B cell (primary cell): Measurements from ENCODE around the gene GUCA1A. TPM values are rescaled to one million over a fixed set of nuclear protein-coding genes. Genes with fewer than 3 reads are reported as not detected.

ENCODE experiments used
- ATAC-seq: fragments of 200-7000 bp; cut with Tn5 transposase; one replicate; pipeline ENCODE4 v1.10.0; 2021; ENCODE audit warnings: low read depth, mild to moderate bottlenecking, moderate number of reproducible peaks, moderate library complexity
- CTCF ChIA-PET: fragments of 350-600 bp; sonication (Branson Sonifier 250); formaldehyde crosslinking; loops from one replicate; lab custom pipeline; 2021; ENCODE audit warnings: antibody characterized with exemption, inconsistent platforms; lab: Charles Lee
- POLR2A ChIA-PET: fragments of 350-600 bp; sonication (Branson Sonifier 250); formaldehyde crosslinking; loops from one replicate; lab custom pipeline; 2021; ENCODE audit warnings: antibody characterized with exemption; lab: Charles Lee
- DNase-seq: peaks from one replicate; pipeline ENCODE4 v3.0.0; 2013
- H2AFZ ChIP-seq: 2 replicates; pipeline ENCODE4 v1.6.1; 2012; ENCODE audit warnings: mild to moderate bottlenecking, low read depth, low read length; ENCODE audit not compliant: insufficient read depth, poor library complexity, severe bottlenecking
- H3K27ac ChIP-seq, 2 donors: 1 replicate in 1 of 2; 2 replicates in 1 of 2; pipeline ENCODE4 v1.5.1; 2012 to 2013; ENCODE audit warnings: low read length in 2 of 2, mild to moderate bottlenecking in 2 of 2, moderate library complexity in 1 of 2
- H3K27me3 ChIP-seq, 4 experiments: fragments of 200-600 bp in 1 of 4; sonication (generic) in 1 of 4; replicated peaks in 1 of 4; 1 replicate in 2 of 4; 2 replicates in 2 of 4; pipeline versions ENCODE4 v1.6.1 to v1.7.0; 2013 to 2016; ENCODE audit warnings: low read length in 3 of 4, mild to moderate bottlenecking in 2 of 4, mixed read lengths in 1 of 4, moderate library complexity in 1 of 4; ENCODE audit not compliant: insufficient read depth in 4 of 4, control insufficient read depth in 3 of 4; ENCODE audit errors: control extremely low read depth in 1 of 4
- H3K36me3 ChIP-seq, 2 experiments: replicated peaks in 1 of 2; 1 replicate in 1 of 2; 2 replicates in 1 of 2; pipeline versions ENCODE4 v1.6.1 to v1.7.1; 2013; ENCODE audit warnings: low read length in 1 of 2; ENCODE audit not compliant: insufficient read depth in 2 of 2, control insufficient read depth in 1 of 2; ENCODE audit errors: control extremely low read depth in 1 of 2, extremely low read depth in 1 of 2
- H3K4me1 ChIP-seq, 2 donors: fragments of 200-600 bp in 1 of 2; sonication (generic) in 1 of 2; 1 replicate in 1 of 2; 2 replicates in 1 of 2; pipeline versions ENCODE4 v1.5.1 to v1.6.1; 2013 to 2017; ENCODE audit warnings: low read length in 2 of 2; ENCODE audit not compliant: control insufficient read depth in 2 of 2, insufficient read depth in 2 of 2
- H3K4me2 ChIP-seq: replicated peaks from 2 replicates; pipeline ENCODE3; 2012; ENCODE audit warnings: mild to moderate bottlenecking, low read depth, low read length; ENCODE audit not compliant: poor library complexity, severe bottlenecking
- H3K4me3 ChIP-seq, 5 experiments: fragments of 200-600 bp in 1 of 5; sonication (generic) in 1 of 5; 1 replicate in 3 of 5; 2 replicates in 2 of 5; pipeline versions ENCODE4 v1.5.1 to v1.7.0; 2011 to 2016; ENCODE audit warnings: low read length in 4 of 5, mild to moderate bottlenecking in 4 of 5, low read depth in 2 of 5, control low read depth in 1 of 5, moderate library complexity in 1 of 5; ENCODE audit not compliant: insufficient read depth in 1 of 5; ENCODE audit errors: control extremely low read depth in 1 of 5, extremely low read depth in 1 of 5
- H3K79me2 ChIP-seq: fragments of 200-600 bp; sonication (generic); one replicate; pipeline ENCODE4 v1.6.0; 2016; ENCODE audit warnings: low read length; ENCODE audit not compliant: control insufficient read depth, insufficient read depth
- H3K9ac ChIP-seq: fragments of 200-600 bp; sonication (generic); 2 replicates; pipeline ENCODE4 v1.6.1; 2017; ENCODE audit warnings: mild to moderate bottlenecking, low read length, moderate library complexity
- H3K9me3 ChIP-seq, 3 donors: one replicate each; pipeline versions ENCODE4 v1.6.1 to v1.7.1; 2013; ENCODE audit warnings: low read length in 2 of 3; ENCODE audit not compliant: control insufficient read depth in 2 of 3, insufficient read depth in 1 of 3; ENCODE audit errors: control extremely low read depth in 1 of 3
- H4K20me1 ChIP-seq: 2 replicates; pipeline ENCODE4 v1.6.0; 2012; ENCODE audit warnings: mild to moderate bottlenecking, low read length; ENCODE audit not compliant: insufficient read depth, control insufficient read depth, poor library complexity, severe bottlenecking
- H3K27ac Mint-ChIP-seq: one replicate; pipeline ENCODE4 v1.8.0; 2021; ENCODE audit warnings: mixed read lengths
- H3K27me3 Mint-ChIP-seq: one replicate; pipeline ENCODE4 v1.8.0; 2021; ENCODE audit warnings: mixed read lengths
- H3K4me1 Mint-ChIP-seq: one replicate; pipeline ENCODE4 v1.8.0; 2021; ENCODE audit warnings: mixed read lengths
- H3K4me3 Mint-ChIP-seq: one replicate; pipeline ENCODE4 v1.8.0; 2021; ENCODE audit warnings: mixed read lengths
- H3K9me3 Mint-ChIP-seq: one replicate; pipeline ENCODE4 v1.8.0; 2022; ENCODE audit warnings: mixed read lengths; ENCODE audit not compliant: insufficient read depth
- CTCF ChIP-seq: fragments of 200-600 bp; IDR thresholded peaks from one replicate; pipeline ENCODE4 v1.8.0; 2022; ENCODE audit warnings: antibody characterized with exemption, mild to moderate bottlenecking
- EZH2 ChIP-seq: IDR thresholded peaks from 2 replicates; pipeline ENCODE4 v1.6.1; 2012; ENCODE audit warnings: borderline replicate concordance, low read depth, mild to moderate bottlenecking, moderate library complexity, low read length; ENCODE audit not compliant: insufficient read depth, poor library complexity, severe bottlenecking
- WGBS: methylation state at CpG from one replicate; pipeline ENCODE4 v1.1.5; 2013; ENCODE audit warnings: missing lambda C conversion rate; ENCODE audit not compliant: insufficient coverage; 5-methylcytosine and 5-hydroxymethylcytosine counted together
- intact Hi-C: fragments of 100-400 bp; cut with micrococcal nuclease; formaldehyde crosslinking; loops from one replicate; pipeline ENCODE4 v1.10.0; 2022
- polyA plus RNA-seq: library from polyadenylated mRNA; depleted of rRNA; stranded (reverse); fragments of >200 nt; gene quantifications from 2 replicates; pipeline ENCODE4 v1.2.3, GENCODE V29; 2012
- total RNA-seq, 2 donors: library from RNA; stranded (reverse); fragments of 120-200 nt in 1 of 2; gene quantifications; 1 replicate in 1 of 2; 2 replicates in 1 of 2; pipeline versions ENCODE4 v1.2.3 to v1.2.4, GENCODE V29; 2013 to 2022

Gene GUCA1A
- total and polyA plus RNA-seq, 2 donors (not counting 1 experiment from before 2014, with no cell fraction given): not detected

- H3K4me1 Mint-ChIP-seq: peaks cover 7% of the 10 kb centered on the region
- 97% methylated on average over 17 of the region's 20 CpGs for WGBS
- H3K4me3 Mint-ChIP-seq: no peak overlapping the region
- no peak overlapping the region for H3K4me3 ChIP-seq
- H3K79me2 ChIP-seq: no peaks in the 10 kb centered on the region
- H3K4me2 ChIP-seq: no peak overlapping the region
- no peak overlapping the region for H3K27ac ChIP-seq
- H3K27me3 ChIP-seq: peaks cover 0 to 16% (median 2%) of the 10 kb centered on the region in 4 experiments
- CTCF ChIA-PET: no interaction called here
- H3K9ac ChIP-seq: no peak overlapping the region
- POLR2A ChIA-PET: no interaction called here
- no peak overlapping the region for H2AFZ ChIP-seq
- H3K36me3 ChIP-seq: no peaks in the 10 kb centered on the region
- H3K27ac Mint-ChIP-seq: no peak overlapping the region
- intact Hi-C loops: no loop called here
- TF ChIP-seq EZH2 (no peak), CTCF (no peak)
- no peaks in the 10 kb centered on the region for H3K9me3 ChIP-seq
- no peaks in the 10 kb centered on the region for H4K20me1 ChIP-seq
- peaks cover 5 to 7% of the 10 kb centered on the region in 2 donors for H3K4me1 ChIP-seq
- no peak for DNase-seq
- H3K9me3 Mint-ChIP-seq: no peaks in the 10 kb centered on the region
- H3K27me3 Mint-ChIP-seq: peaks cover 23% of the 10 kb centered on the region
- ATAC-seq: no peak
These were observed 6.2 kb downstream of the GUCA1A start for GRCh38 chr6:42179261-42179944.

- TF ChIP-seq CTCF: no peak
- H3K79me2 ChIP-seq: no peaks in the 10 kb centered on the region
- no peak overlapping the region for H3K27ac ChIP-seq
- peaks cover 23% of the 10 kb centered on the region for H3K27me3 Mint-ChIP-seq
- H3K4me3 ChIP-seq: no peak overlapping the region
- ATAC-seq (no peak), DNase-seq (no peak)
- H3K4me1 Mint-ChIP-seq: peaks cover 7% of the 10 kb centered on the region
- H3K9me3 Mint-ChIP-seq: no peaks in the 10 kb centered on the region
- H2AFZ ChIP-seq: no peak overlapping the region
- ChIA-PET POLR2A (no interaction called here), CTCF (no interaction called here)
- 100% methylated on average over 2 of the region's 3 CpGs for WGBS
- no peaks in the 10 kb centered on the region for H3K9me3 ChIP-seq
- no peak overlapping the region for H3K4me3 Mint-ChIP-seq
- no peaks in the 10 kb centered on the region for H3K36me3 ChIP-seq
- H3K9ac ChIP-seq: no peak overlapping the region
- H4K20me1 ChIP-seq: no peaks in the 10 kb centered on the region
- no peak overlapping the region for H3K27ac Mint-ChIP-seq
- H3K4me1 ChIP-seq: peaks cover 5 to 7% of the 10 kb centered on the region in 2 donors
- intact Hi-C loops: no loop called here
- H3K27me3 ChIP-seq: peaks cover 0 to 16% (median 2%) of the 10 kb centered on the region in 4 experiments
- H3K4me2 ChIP-seq: no peak overlapping the region
These were observed 6.8 kb downstream of the GUCA1A start for GRCh38 chr6:42179945-42180313.
